Osteoblast (primary cell): ENCODE results near the gene BNIP3. TPM values are rescaled to one million over a fixed set of nuclear protein-coding genes. Genes with fewer than 3 reads are reported as not detected.

ENCODE experiments used
- DNase-seq: peaks from one replicate; pipeline ENCODE4 v3.0.0; 2011; ENCODE audit warnings: low spot score, mixed read lengths; ENCODE audit not compliant: insufficient read length; ENCODE audit errors: missing footprints
- H2AFZ ChIP-seq: 2 replicates; pipeline ENCODE4 v1.6.0; 2011; ENCODE audit warnings: mild to moderate bottlenecking, low read length
- H3K27ac ChIP-seq: 2 replicates; pipeline ENCODE4 v1.5.1; 2011; ENCODE audit warnings: mild to moderate bottlenecking, low read depth, low read length, moderate library complexity
- H3K27me3 ChIP-seq: 2 replicates; pipeline ENCODE4 v1.6.0; 2012; ENCODE audit warnings: mild to moderate bottlenecking, control low read depth, inconsistent platforms, low read length, moderate library complexity; ENCODE audit not compliant: insufficient read depth
- H3K36me3 ChIP-seq: 2 replicates; pipeline ENCODE4 v1.5.1; 2011; ENCODE audit warnings: mild to moderate bottlenecking, low read length, control low read depth, moderate library complexity; ENCODE audit not compliant: insufficient read depth
- H3K4me1 ChIP-seq: 2 replicates; pipeline ENCODE4 v1.5.1; 2011; ENCODE audit warnings: mild to moderate bottlenecking, low read length, control low read depth, moderate library complexity; ENCODE audit not compliant: insufficient read depth
- H3K4me2 ChIP-seq: 2 replicates; pipeline ENCODE4 v1.6.0; 2011; ENCODE audit warnings: mild to moderate bottlenecking, low read length; ENCODE audit not compliant: insufficient read depth
- H3K4me3 ChIP-seq: fragments of 200-600 bp; sonication (generic); 3 replicates; pipeline ENCODE4 v1.5.1; 2012; ENCODE audit warnings: mild to moderate bottlenecking, low read length, inconsistent platforms; ENCODE audit not compliant: insufficient read depth
- H3K79me2 ChIP-seq: 2 replicates; pipeline ENCODE4 v1.6.0; 2012; ENCODE audit warnings: mild to moderate bottlenecking, low read length, control low read depth, inconsistent platforms; ENCODE audit not compliant: insufficient read depth
- H3K9me3 ChIP-seq: 2 replicates; pipeline ENCODE4 v1.5.1; 2011; ENCODE audit warnings: low read depth, low read length, control low read depth
- H4K20me1 ChIP-seq: 2 replicates; pipeline ENCODE4 v1.6.0; 2012; ENCODE audit warnings: mild to moderate bottlenecking, low read length, control low read depth; ENCODE audit not compliant: insufficient read depth
- CTCF ChIP-seq: IDR thresholded peaks from 2 replicates; pipeline ENCODE4 v1.5.1; 2011; ENCODE audit warnings: mild to moderate bottlenecking, low read depth, low read length, moderate library complexity; ENCODE audit errors: extremely low read depth
- total RNA-seq: library from RNA; depleted of rRNA; stranded (reverse); fragments of >200 nt; gene quantifications from 2 replicates; pipeline ENCODE4 v1.2.3, GENCODE V29; 2012

The BNIP3 gene
- total RNA-seq, 1 donor: 112 TPM

GRCh38 chr10:131975003-131975402 is 6.7 kb downstream of the BNIP3 start:
- DNase-seq: no peak
- no peak overlapping the region for H2AFZ ChIP-seq
- no peaks in the 10 kb centered on the region for H3K27me3 ChIP-seq
- no peak overlapping the region for H3K27ac ChIP-seq
- H3K36me3 ChIP-seq: peaks cover 17% of the 10 kb centered on the region
- H3K9me3 ChIP-seq: no peaks in the 10 kb centered on the region
- no peak overlapping the region for H3K4me2 ChIP-seq
- no peak overlapping the region for H3K4me3 ChIP-seq
- TF ChIP-seq CTCF: no peak
- peaks cover 85% of the 10 kb centered on the region for H3K79me2 ChIP-seq
- H4K20me1 ChIP-seq: peaks cover 50% of the 10 kb centered on the region
- peaks cover 18% of the 10 kb centered on the region for H3K4me1 ChIP-seq

DNA sequence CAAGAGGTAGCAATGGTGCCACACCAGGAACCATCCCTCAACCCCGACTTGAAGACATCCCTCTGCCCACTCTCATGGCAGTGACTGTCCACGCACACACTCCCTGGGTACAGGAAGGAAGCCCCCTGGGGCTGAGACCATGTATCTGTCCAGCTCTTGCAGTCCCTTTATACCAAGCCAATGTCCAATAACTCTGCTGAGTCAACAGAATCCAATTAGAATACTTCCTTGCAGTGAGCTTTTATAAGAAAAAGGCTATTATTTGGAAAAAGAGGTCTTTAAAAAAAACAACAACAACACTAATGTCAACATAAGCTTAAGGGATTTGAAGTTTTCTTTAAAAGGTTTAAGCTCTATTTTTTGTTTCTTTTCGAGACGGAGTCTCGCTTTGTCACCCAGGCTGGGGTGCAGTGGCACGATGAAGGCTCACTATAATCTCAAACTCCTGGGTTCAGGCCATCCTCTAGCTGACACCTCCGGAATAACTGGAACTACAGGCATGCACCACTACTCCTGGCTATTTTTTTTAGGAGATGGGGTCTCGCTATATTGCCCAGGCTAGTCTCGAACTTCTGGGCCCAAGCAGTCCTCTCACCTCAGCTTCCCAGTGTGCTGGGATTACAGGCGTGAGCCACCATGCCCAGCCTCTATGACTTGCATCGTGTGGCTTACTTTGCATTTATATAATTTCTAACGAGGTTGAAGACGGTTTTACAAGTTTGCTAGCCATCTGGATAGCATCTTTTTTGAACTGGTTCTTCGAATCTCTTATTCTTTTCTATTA is 7.5 kb downstream of the BNIP3 start:
- Histone ChIP-seq H3K27me3 (no peaks in the 10 kb centered on the region), H3K79me2 (peaks cover 77% of the 10 kb centered on the region), H3K4me3 (no peak overlapping the region), H3K9me3 (no peaks in the 10 kb centered on the region), H4K20me1 (peaks cover 43% of the 10 kb centered on the region), H3K4me1 (peaks cover 12% of the 10 kb centered on the region), H3K36me3 (peaks cover 22% of the 10 kb centered on the region), H3K27ac (no peak overlapping the region), H2AFZ (no peak overlapping the region), H3K4me2 (no peak overlapping the region)
- no peak for DNase-seq
- TF ChIP-seq CTCF: no peak

GRCh38 chr10:131973160-131973951 is 8.4 kb downstream of the BNIP3 start:
- H3K27me3 ChIP-seq: no peaks in the 10 kb centered on the region
- H3K36me3 ChIP-seq: peaks cover 30% of the 10 kb centered on the region
- no peak overlapping the region for H2AFZ ChIP-seq
- H3K4me3 ChIP-seq: peak overlapping the region; percentile 30
- no peaks in the 10 kb centered on the region for H3K9me3 ChIP-seq
- peaks cover 68% of the 10 kb centered on the region for H3K79me2 ChIP-seq
- DNase-seq: no peak
- H3K4me2 ChIP-seq: peak overlapping the region; percentile 72
- peaks cover 10% of the 10 kb centered on the region for H3K4me1 ChIP-seq
- no peak overlapping the region for H3K27ac ChIP-seq
- peaks cover 35% of the 10 kb centered on the region for H4K20me1 ChIP-seq
- TF ChIP-seq CTCF: no peak
